GM12878 (cell line): ENCODE data around the gene TRAF3. TPM values are rescaled to one million over a fixed set of nuclear protein-coding genes. Genes with fewer than 3 reads are reported as not detected.

Experiments used
- ESRRA ChIP-seq: IDR thresholded peaks from 2 replicates; pipeline ENCODE4 v1.6.1; 2012; ENCODE audit warnings: mild to moderate bottlenecking, low read length, improper control_type of control experiment
- ETV6 ChIP-seq, 2 experiments: fragments of 450-650 bp in 1 of 2; IDR thresholded peaks in 1 of 2; conservative IDR thresholded peaks in 1 of 2; 2 replicates each; pipeline ENCODE4 v1.6.1; 2014; ENCODE audit warnings: antibody characterized with exemption in 1 of 2, borderline replicate concordance in 1 of 2, low read depth in 1 of 2, mild to moderate bottlenecking in 1 of 2, moderate library complexity in 1 of 2
- EZH2 ChIP-seq: IDR thresholded peaks from 2 replicates; pipeline ENCODE4 v1.6.1; 2012; ENCODE audit warnings: low read depth, mild to moderate bottlenecking, control low read depth, inconsistent platforms, low read length, borderline replicate concordance; ENCODE audit not compliant: control insufficient read depth
- IKZF2 ChIP-seq, 2 experiments: fragments of 450-650 bp; IDR thresholded peaks; 2 replicates each; pipeline ENCODE4 v1.6.1; 2017; ENCODE audit warnings: mild to moderate bottlenecking in 2 of 2, moderate library complexity in 2 of 2
- IRF3 ChIP-seq: fragments of 450-650 bp; IDR thresholded peaks from 2 replicates; pipeline ENCODE4 v1.6.1; 2014; ENCODE audit warnings: mild to moderate bottlenecking
- NR2F1 ChIP-seq: fragments of 450-650 bp; conservative IDR thresholded peaks from 2 replicates; pipeline ENCODE4 v1.6.1; 2017; ENCODE audit warnings: mild to moderate bottlenecking
- SPI1 ChIP-seq: IDR thresholded peaks from 2 replicates; pipeline ENCODE4 v1.6.1; 2011; ENCODE audit warnings: low read depth, mild to moderate bottlenecking, low read length, moderate library complexity, borderline replicate concordance; ENCODE audit not compliant: insufficient read depth
- USF1 ChIP-seq: IDR thresholded peaks from 2 replicates; pipeline ENCODE4 v1.6.1; 2011; ENCODE audit warnings: borderline replicate concordance, low read depth, mild to moderate bottlenecking, moderate library complexity, mixed read lengths, low read length; ENCODE audit not compliant: insufficient read depth; ENCODE audit errors: extremely low read length
- ZSCAN29 ChIP-seq: fragments of 450-650 bp; IDR thresholded peaks from 2 replicates; pipeline ENCODE4 v1.6.1; 2017; ENCODE audit warnings: mild to moderate bottlenecking, moderate library complexity
- polyA plus RNA-seq, 11 experiments: library from polyadenylated mRNA; depleted of rRNA in 4 of 11; unstranded in 6 of 11; stranded (reverse) in 5 of 11; fragments of >200 nt; fragmentation: Nextera tagmentation in 4 of 11; fragmentation: Illumina TruSeq in 1 of 11; extraction: Ambion mirVana in 4 of 11; extraction: Trizol in 1 of 11; gene quantifications; 1 replicate in 1 of 11; 2 replicates in 10 of 11; pipeline versions ENCODE4 v1.2.1 to v1.2.3, GENCODE V29; 2011 to 2016; ENCODE audit warnings: inconsistent platforms in 2 of 11, missing spikeins in 2 of 11, low read depth in 1 of 11
- total RNA-seq, 4 experiments: library from RNA; depleted of rRNA in 3 of 4; stranded (reverse); fragments of >200 nt in 3 of 4; fragmentation: Illumina TruSeq in 1 of 4; extraction: Trizol in 1 of 4; gene quantifications; 2 replicates each; pipeline versions ENCODE4 v1.2.1 to v1.2.3, GENCODE V29; 2013 to 2021

TRAF3 gene
- total and polyA plus RNA-seq, 10 of the 15 experiments (the other 5 are each of a cell fraction or from before 2014, with no cell fraction given), result 3.0 to 70.1 (median 36.5) TPM

GRCh38 chr14:102796661-102797190 lies 19.5 kb downstream of the TRAF3 start (continued):
- no peak for TF ChIP-seq USF1
- no peak for TF ChIP-seq EZH2
- no peak for TF ChIP-seq SPI1
- TF ChIP-seq IKZF2 (IDR thresholded peaks at IDR 0.05), result no peak
- TF ChIP-seq IRF3, result no peak
- no peak for TF ChIP-seq NR2F1
- no peak for TF ChIP-seq ESRRA
- no peak for TF ChIP-seq ETV6 (conservative IDR thresholded peaks at IDR 0.05 in 1 of 2, IDR thresholded peaks at IDR 0.05 in 1 of 2; ENCODE audit: borderline replicate concordance in 1 of 2, low read depth in 1 of 2)
- no peak for TF ChIP-seq ZSCAN29
